HepG2 (cell line): ENCODE results near the gene SMARCA4. TPM values are rescaled to one million over a fixed set of nuclear protein-coding genes. Genes with fewer than 3 reads are reported as not detected.

ENCODE experiments used
- AHDC1 ChIP-seq: sonication (generic); formaldehyde crosslinking; IDR thresholded peaks from 2 replicates; pipeline ENCODE4 v1.5.1; 2020; ENCODE audit warnings: mild to moderate bottlenecking, missing genetic modification reagents, borderline replicate concordance
- CENPBD1 ChIP-seq: sonication (generic); formaldehyde crosslinking; IDR thresholded peaks from 2 replicates; pipeline ENCODE4 v1.8.0; 2022; ENCODE audit warnings: missing genetic modification reagents, low read depth, mild to moderate bottlenecking, borderline replicate concordance
- CHCHD3 ChIP-seq: sonication (generic); formaldehyde crosslinking; IDR thresholded peaks from 2 replicates; pipeline ENCODE4 v1.8.0; 2022; ENCODE audit warnings: mild to moderate bottlenecking, missing genetic modification reagents, moderate library complexity
- HDAC1 ChIP-seq: sonication (generic); formaldehyde crosslinking; IDR thresholded peaks from 2 replicates; pipeline ENCODE4 v1.5.1; 2020; ENCODE audit warnings: mild to moderate bottlenecking, missing genetic modification reagents
- NCOA5 ChIP-seq: sonication (generic); formaldehyde crosslinking; IDR thresholded peaks from 2 replicates; pipeline ENCODE4 v1.4.0; 2020; ENCODE audit warnings: missing genetic modification reagents
- RBM39 ChIP-seq: fragments of 200-400 bp; formaldehyde crosslinking; IDR thresholded peaks from one replicate; pipeline ENCODE4 v1.6.1; 2018; ENCODE audit warnings: antibody characterized with exemption, mild to moderate bottlenecking, low read depth, low read length; ENCODE audit not compliant: poor library complexity, severe bottlenecking
- RELA ChIP-seq: sonication (generic); formaldehyde crosslinking; IDR thresholded peaks from 2 replicates; pipeline ENCODE4 v1.4.0; 2020; ENCODE audit warnings: missing genetic modification reagents
- SETDB1 ChIP-seq: sonication (generic); formaldehyde crosslinking; IDR thresholded peaks from 2 replicates; pipeline ENCODE4 v1.5.1; 2020; ENCODE audit warnings: missing genetic modification reagents, mild to moderate bottlenecking, borderline replicate concordance
- SNAPC4 ChIP-seq: sonication (generic); formaldehyde crosslinking; IDR thresholded peaks from 2 replicates; pipeline ENCODE4 v1.4.0; 2020; ENCODE audit warnings: mild to moderate bottlenecking, missing genetic modification reagents
- ZNF232 ChIP-seq: sonication (generic); formaldehyde crosslinking; IDR thresholded peaks from 2 replicates; pipeline ENCODE4 v1.4.0; 2020; ENCODE audit warnings: missing genetic modification reagents, borderline replicate concordance
- polyA plus RNA-seq, 8 experiments: library from polyadenylated mRNA; depleted of rRNA in 3 of 8; stranded (reverse) in 7 of 8; unstranded in 1 of 8; fragments of >200 nt; fragmentation: Illumina TruSeq in 4 of 8; extraction: Trizol in 4 of 8; gene quantifications; 2 replicates each; pipeline versions ENCODE4 v1.2.1 to v1.2.3, GENCODE V29; 2011 to 2016; ENCODE audit warnings: low read depth in 4 of 8, missing spikeins in 1 of 8, mixed read lengths in 1 of 8; ENCODE audit not compliant: insufficient read depth in 1 of 8
- total RNA-seq, 5 experiments: library from RNA; depleted of rRNA; stranded (reverse); fragments of >200 nt; fragmentation: Illumina TruSeq; extraction: Trizol; gene quantifications; 2 replicates each; pipeline ENCODE4 v1.2.3, GENCODE V29; 2016; ENCODE audit warnings: low read depth in 1 of 5

The SMARCA4 gene
- total and polyA plus RNA-seq, 2 of the 13 experiments (the other 11 are each of a cell fraction or from before 2014, with no cell fraction given), result 25.4 to 45.9 TPM

- TF ChIP-seq AHDC1 (CRISPR knock-in tag) (no peak; the same call in 1 of the 2 replicates), CENPBD1 (CRISPR knock-in tag) (no peak), HDAC1 (CRISPR knock-in tag) (no peak; the same call in 1 of the 2 replicates), SETDB1 (CRISPR knock-in tag) (no peak), CHCHD3 (CRISPR knock-in tag) (no peak), NCOA5 (CRISPR knock-in tag) (no peak), RELA (CRISPR knock-in tag) (no peak), ZNF232 (CRISPR knock-in tag) (no peak), SNAPC4 (CRISPR knock-in tag) (no peak), RBM39 (no peak)
Measured at GRCh38 chr19:11088506-11089253, 127.8 kb downstream of the SMARCA4 start (continued).
